K562 (cell line): ENCODE data around the gene TMCO4. TPM values are rescaled to one million over a fixed set of nuclear protein-coding genes. Genes with fewer than 3 reads are reported as not detected.

Experiments
- ARID1B ChIP-seq: fragments of 450-650 bp; IDR thresholded peaks from 2 replicates; pipeline ENCODE4 v1.6.1; 2016; ENCODE audit warnings: antibody characterized with exemption, mild to moderate bottlenecking, inconsistent platforms
- NR3C1 ChIP-seq: sonication (generic); formaldehyde crosslinking; IDR thresholded peaks from 2 replicates; pipeline ENCODE4 v1.8.1; 2022; ENCODE audit warnings: missing genetic modification reagents
- ZBTB11 ChIP-seq, 3 experiments: fragments of 200-800 bp in 1 of 3; fragments of 250-450 bp in 1 of 3; fragments of 450-650 bp in 1 of 3; sonication (Bioruptor Pico) in 1 of 3; sonication (Bioruptor generic) in 1 of 3; formaldehyde crosslinking in 1 of 3; IDR thresholded peaks; 2 replicates each; pipeline versions ENCODE4 v1.6.1 to v1.8.0; 2016 to 2022; ENCODE audit warnings: mild to moderate bottlenecking in 2 of 3, missing genetic modification characterization in 2 of 3, missing compliant biosample characterization in 1 of 3, moderate library complexity in 1 of 3
- ZMIZ1 ChIP-seq, 2 experiments: fragments of 150-350 bp in 1 of 2; IDR thresholded peaks; 2 replicates each; pipeline ENCODE4 v1.6.1; 2012 to 2016; ENCODE audit warnings: low read depth in 2 of 2, low read length in 2 of 2, mild to moderate bottlenecking in 1 of 2, moderate library complexity in 1 of 2
- polyA plus RNA-seq, 8 experiments: library from polyadenylated mRNA; depleted of rRNA in 4 of 8; stranded (reverse) in 5 of 8; unstranded in 3 of 8; fragments of >200 nt; fragmentation: Nextera tagmentation in 2 of 8; fragmentation: Illumina TruSeq in 1 of 8; extraction: Ambion mirVana in 2 of 8; extraction: Trizol in 1 of 8; gene quantifications; 2 replicates each; pipeline versions ENCODE4 v1.2.1 to v1.2.3, GENCODE V29; 2011 to 2014; ENCODE audit warnings: inconsistent platforms in 1 of 8, missing spikeins in 1 of 8
- total RNA-seq, 7 experiments: library from RNA; depleted of rRNA in 6 of 7; stranded (reverse); fragments of >200 nt in 6 of 7; fragmentation: Illumina TruSeq in 2 of 7; extraction: Trizol in 2 of 7; gene quantifications; 2 replicates each; pipeline versions ENCODE4 v1.2.1 to v1.2.3, GENCODE V29; 2011 to 2021; ENCODE audit warnings: low replicate concordance in 1 of 7
- TF ChIP-seq, protein P1 (sequence below): fragments of 250-450 bp; sonication (Bioruptor Pico); IDR thresholded peaks from 2 replicates; pipeline ENCODE4 v1.8.0; 2022; ENCODE audit warnings: moderate library complexity, mild to moderate bottlenecking, inconsistent platforms

Gene TMCO4
- total and polyA plus RNA-seq, 9 of the 15 experiments (the other 6 are each of a cell fraction or from before 2014, with no cell fraction given): 0.06 to 2.1 (median 1.2) TPM

- TF ChIP-seq ZBTB11 (CRISPR knock-in tag; IDR thresholded peaks at IDR 0.05) (no peak), NR3C1 (no peak), ZMIZ1 (IDR thresholded peaks at IDR 0.05; ENCODE audit: low read depth in 2 of 2, low read length in 2 of 2) (no peak), ARID1B (no peak)
- TF ChIP-seq, protein P1, sequence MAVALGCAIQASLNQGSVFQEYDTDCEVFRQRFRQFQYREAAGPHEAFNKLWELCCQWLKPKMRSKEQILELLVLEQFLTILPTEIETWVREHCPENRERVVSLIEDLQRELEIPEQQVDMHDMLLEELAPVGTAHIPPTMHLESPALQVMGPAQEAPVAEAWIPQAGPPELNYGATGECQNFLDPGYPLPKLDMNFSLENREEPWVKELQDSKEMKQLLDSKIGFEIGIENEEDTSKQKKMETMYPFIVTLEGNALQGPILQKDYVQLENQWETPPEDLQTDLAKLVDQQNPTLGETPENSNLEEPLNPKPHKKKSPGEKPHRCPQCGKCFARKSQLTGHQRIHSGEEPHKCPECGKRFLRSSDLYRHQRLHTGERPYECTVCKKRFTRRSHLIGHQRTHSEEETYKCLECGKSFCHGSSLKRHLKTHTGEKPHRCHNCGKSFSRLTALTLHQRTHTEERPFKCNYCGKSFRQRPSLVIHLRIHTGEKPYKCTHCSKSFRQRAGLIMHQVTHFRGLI (CRISPR knock-in tag): no peak
- TF ChIP-seq, all 486 proteins: peak for 0
These were observed 31.7 kb upstream of the TMCO4 start (continued) for GRCh38 chr1:19831441-19831840.
